NCI-H2171 treated with DMSO at 0.1 percent for 48 hours (cell line): ENCODE results near the gene SCYL2.
A peak's percentile ranks its signal among the peaks of the same experiment; 100 is the strongest.
"Not testable (repeated sequence)": the region's sequence is repeated elsewhere in the genome, so short reads cannot be mapped to it uniquely, and the experiment has no call there.

ENCODE experiments used
- DNase-seq: peaks from one replicate; lab custom pipeline; 2025; lab: John Stamatoyannopoulos, UW

The SCYL2 gene

DNA sequence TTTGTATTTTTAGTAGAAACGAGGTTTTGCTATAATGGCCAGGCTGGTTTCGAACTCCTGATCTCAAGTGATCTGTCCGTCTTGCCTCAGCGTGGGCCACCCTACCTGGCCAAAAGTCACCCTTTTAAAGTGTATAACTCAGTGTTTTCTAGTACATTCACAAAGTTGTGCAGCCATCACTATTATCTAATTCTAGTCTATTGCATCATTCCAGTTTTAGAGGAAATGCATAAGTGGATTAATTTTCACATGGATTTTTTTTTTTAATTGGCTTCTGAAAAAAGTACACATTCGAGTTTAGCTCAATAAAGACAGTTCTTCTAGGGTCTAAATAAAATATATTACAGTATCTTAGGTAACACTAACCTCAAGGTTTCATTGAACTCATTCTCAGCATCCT lies 3.8 kb upstream of the SCYL2 start:
- no peak for DNase-seq

GRCh38 chr12:100265107-100265506 lies 1.9 kb upstream of the SCYL2 start:
- DNase-seq = not testable (repeated sequence)

GRCh38 chr12:100265732-100266584 lies 1.0 kb upstream of the SCYL2 start:
- DNase-seq = no peak

- no peak for DNase-seq
These were observed 467 bp upstream of the SCYL2 start for GRCh38 chr12:100266585-100266834.

DNA sequence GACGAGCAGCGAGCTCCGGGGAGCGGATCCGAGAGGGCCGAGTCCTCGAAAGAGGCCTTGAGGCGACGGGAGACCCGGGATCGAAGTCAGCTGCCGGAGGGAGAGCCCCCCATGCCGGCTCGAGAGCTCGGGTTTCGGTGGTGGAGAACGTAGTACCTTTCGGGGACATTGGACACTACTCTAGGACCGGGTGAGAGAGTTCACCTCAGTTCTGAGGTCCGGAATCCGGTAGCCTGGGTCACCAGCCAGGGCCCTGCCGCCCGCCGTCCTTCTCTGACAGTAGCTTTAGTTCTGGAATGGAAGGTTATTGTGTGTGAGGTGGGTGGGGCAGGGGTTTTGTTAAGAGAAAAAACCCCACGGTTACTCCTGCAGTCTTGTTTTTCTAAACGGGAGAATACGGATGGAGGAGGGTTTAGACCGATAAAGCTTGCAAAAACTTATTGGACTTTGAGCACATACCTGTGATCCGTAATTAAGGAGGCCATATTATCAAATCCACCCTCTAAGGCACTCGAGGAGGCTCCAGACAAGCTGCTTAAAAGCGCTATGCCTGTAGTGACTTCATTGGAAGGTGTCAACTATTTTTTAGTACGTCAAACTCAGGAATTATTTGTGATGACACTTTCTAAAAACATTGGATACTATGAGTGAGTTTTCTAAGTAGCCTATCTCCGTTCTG lies 765 bp downstream of the SCYL2 start:
- DNase-seq = peak; percentile 29

DNA sequence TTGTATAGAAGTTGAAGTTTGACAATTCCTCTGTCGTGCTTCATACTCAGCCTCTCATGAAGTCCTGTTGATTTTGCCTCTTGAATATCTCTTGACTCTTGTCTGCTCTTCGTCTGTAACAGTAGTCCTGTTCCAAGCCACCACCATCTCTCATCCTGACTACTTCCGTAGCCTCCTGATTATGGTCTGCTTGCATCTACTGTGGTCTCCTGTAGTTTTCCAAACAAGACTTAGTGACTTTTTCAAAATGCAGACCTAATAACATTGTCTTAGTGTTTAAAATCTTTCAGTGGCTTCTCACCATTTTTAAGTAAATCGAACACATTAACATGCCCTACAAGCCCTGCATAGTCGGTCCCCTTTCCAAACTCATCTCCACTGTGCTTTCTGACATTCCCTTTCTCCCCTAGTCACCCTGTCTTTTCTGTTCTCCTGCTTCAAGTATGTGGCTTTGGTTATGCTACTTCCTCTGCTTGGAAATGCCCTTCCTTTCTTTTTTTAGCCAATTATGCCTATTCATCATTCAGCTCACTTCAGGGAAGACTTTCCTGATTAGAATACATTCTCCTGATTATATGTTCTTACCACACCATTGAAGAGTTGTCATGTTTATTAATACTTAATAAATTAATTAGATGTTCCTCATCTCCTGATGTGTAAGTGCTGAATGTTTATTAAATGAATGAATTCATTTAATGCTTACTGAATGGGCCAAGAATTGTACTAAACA lies 2.0 kb downstream of the SCYL2 start:
- DNase-seq = no peak

- no peak for DNase-seq
These were observed 6.8 kb downstream of the SCYL2 start for GRCh38 chr12:100273782-100274181.

DNA sequence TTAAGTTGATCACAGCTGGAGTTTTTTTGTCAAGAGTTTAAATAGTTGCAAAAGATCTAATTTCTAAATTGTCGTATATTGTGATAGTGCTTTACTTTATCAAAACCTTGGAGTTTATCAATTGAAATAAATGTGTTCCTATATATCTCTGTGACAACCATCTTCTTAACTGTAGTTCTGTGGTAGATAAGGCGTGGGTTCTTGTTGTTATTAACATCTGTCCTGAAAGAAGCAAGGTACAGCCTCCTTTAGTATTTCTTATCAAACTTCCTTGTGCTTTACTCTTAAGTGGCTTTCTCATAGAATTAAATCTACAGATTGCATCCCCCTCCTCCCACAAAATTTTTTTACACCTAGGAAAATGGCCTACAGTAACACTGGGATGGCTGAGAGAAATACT lies 7.3 kb downstream of the SCYL2 start:
- no peak for DNase-seq

DNA sequence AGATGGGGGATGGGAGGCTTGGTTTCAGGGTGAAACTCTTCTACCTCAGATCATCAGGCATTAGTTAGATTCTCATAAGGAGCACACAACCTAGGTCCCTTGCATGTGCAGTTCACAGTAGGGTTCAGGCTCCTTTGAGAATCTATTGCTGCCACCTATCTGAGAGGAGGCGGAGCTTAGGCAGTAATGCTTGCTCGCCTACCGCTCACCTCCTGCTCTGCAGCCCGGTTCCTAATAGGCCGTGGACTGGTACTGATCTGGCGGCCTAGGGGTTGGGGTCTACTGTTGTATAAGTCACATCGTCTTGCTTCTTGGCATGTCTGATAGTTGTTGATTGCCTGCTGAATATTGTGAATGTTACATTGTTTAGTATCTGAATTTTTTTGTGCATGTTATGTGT lies 12.2 kb downstream of the SCYL2 start:
- no peak for DNase-seq

DNA sequence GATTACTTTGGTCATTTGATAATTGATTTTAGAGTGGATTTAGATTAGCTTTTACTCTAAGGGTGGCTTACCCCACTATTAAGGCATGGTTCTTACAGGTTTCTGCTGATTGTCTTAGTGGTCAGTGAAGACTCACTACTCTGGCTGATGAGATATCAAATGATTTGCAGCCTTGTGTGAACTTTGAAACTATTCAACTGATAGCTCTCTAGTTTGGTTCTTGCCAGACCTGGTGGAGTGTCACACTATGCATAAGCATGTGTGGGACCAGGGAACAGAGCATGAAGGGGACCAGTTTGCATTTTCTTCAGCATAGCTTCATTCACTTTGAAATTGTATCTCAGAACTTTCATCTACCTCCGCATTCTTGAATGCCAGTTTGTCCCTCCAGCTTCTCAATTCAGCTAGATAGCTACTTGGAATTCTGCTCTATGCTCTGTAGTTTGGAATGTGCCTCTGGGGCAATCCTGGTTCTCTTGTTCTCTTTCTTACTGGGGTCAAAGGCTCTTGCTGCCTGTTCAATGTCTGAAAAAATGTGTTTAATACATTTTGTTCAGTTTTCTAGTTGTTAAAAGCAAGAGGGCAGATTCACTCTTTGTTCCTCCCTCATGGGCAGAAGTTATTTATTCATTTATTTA lies 12.7 kb downstream of the SCYL2 start:
- no peak for DNase-seq

GRCh38 chr12:100284556-100284955 lies 17.6 kb downstream of the SCYL2 start:
- not testable (repeated sequence) for DNase-seq

GRCh38 chr12:100289038-100289437 lies 22.1 kb downstream of the SCYL2 start:
- DNase-seq = no peak

- no peak for DNase-seq
These were observed 23.0 kb downstream of the SCYL2 start for GRCh38 chr12:100290016-100290415.

DNA sequence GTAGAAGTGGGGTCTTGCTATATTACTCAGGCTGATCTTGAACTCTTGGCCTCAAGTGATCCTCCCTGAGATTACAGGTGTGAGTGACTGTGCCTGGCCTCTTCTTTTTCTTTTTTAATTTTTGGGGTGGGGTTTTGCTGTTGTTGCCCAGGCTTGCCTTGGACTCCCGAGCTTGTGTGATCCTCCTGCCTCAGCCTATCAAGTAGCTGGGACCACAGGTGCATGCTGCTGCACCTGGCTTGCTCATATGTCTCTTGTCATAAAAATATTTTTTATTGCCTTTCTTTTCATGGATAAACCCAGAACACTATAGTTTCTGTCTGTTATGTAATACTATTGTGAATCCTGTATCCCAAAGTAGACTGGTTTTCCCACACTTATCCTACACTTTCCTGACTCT lies 26.0 kb downstream of the SCYL2 start:
- DNase-seq = peak; percentile 80

- not testable (repeated sequence) for DNase-seq
These were observed 27.4 kb downstream of the SCYL2 start for GRCh38 chr12:100294366-100294765.

- no peak for DNase-seq
These were observed 29.0 kb downstream of the SCYL2 start for GRCh38 chr12:100295764-100296555.

- DNase-seq = no peak
These were observed 35.1 kb downstream of the SCYL2 start for GRCh38 chr12:100302081-100302480.

GRCh38 chr12:100303831-100304230 lies 36.9 kb downstream of the SCYL2 start:
- no peak for DNase-seq

DNA sequence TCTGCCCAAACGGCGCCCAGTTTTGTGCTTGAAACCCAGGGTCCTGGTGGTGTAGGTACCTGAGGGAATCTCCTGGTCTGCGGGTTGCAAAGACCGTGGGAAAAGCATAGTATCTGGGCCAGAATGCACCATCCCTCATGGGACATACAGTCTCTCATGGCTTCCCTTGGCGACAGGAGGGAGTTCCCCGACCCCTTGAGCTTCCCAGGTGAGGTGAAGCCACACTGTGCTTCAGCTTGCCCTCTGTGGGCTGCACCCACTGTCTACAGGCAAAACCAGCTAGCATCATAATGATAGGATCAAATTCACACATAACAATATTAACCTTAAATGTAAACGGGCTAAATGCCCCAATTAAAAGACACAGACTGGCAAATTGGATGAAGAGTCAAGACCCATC lies 37.4 kb downstream of the SCYL2 start:
- not testable (repeated sequence) for DNase-seq

DNA sequence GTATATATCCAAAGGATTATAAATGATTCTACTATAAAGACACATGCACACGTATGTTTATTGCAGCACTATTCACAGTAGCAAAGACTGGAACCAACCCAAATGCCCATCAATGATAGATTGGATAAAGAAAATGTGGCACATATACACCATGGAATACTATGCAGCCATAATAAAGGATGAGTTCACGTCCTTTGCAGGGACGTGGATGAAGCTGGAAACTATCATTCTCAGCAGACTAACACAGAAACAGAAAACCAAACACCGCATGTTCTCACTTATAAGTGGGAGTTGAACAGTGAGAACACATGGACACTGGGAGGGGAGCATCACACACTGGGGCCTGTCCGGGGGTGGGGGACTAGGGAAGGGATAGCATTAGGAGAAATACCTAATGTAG lies 41.2 kb downstream of the SCYL2 start:
- not testable (repeated sequence) for DNase-seq

GRCh38 chr12:100311317-100311716 lies 44.3 kb downstream of the SCYL2 start:
- DNase-seq = no peak

DNA sequence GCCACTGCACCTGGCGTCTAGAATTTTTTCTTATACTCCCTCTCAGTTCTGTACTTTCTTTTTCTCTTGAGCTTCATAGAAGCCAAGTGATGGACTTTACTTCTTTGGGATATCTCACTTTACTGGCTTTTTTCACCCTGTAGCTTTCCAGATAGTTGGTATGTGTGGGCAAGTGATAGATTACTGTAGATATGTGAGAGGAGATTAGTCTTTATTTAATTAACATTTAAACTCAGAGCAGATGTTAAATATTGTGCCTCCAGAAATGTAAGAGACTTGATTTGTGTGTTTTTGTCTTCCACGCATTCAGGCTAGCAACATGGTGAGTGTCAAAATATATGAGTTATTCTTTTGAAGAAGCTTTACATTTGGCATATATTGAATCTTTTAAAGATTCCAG lies 50.4 kb downstream of the SCYL2 start:
- no peak for DNase-seq
